ENCODE measurements around the gene ACTMAP. TPM values are rescaled to one million over a fixed set of nuclear protein-coding genes. Genes with fewer than 3 reads are reported as not detected.
A peak's percentile ranks its signal among the peaks of the same experiment; 100 is the strongest.

The ACTMAP gene
- total and polyA plus RNA-seq, 2 of the 13 experiments (the other 11 are each of a cell fraction or from before 2014, with no cell fraction given), result 2.2 to 7.9 TPM

DNA sequence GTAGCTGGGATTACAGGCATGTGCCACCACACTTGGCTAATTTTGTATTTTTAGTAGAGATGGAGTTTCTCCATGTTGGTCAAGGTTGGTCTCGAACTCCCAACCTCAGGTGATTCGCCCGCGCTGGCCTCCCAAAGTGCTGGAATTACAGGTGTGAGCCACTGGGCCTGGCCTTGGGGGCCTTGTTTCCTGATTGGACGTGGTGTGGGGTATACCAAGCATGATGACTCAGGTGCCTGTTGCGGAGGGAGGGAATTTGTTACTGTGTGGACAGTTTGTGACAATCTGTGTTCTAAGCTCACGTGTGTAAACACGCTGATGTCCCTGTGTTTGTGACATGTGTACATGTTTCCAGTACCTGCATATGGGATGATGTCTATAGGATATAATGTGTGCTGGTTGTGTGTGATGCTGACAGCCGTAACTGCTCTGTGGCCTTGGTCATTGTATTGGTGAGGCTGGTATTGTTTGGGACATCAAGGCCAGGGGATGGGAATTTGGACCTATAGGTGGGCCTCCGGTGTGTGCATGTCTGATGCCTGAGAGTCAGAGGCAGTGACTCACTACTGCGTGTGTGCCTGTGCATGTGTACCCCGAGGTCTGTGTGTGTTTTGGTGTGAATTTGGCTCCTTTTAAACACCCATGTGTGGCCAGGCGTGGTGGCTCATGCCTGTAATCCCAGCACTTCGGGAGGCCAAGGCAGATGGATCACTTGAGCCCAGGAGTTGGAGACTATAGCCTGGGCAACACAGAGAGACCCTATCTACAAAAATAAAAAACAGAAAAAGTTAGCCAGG lies 47.1 kb upstream of the ACTMAP start:
- CTCF ChIA-PET (ENCODE audit: low intra/inter-chr PET ratio, low total read pairs), result interaction anchor here (1.1 to 1.6 kb wide), 2 partner anchors 9 to 134 kb away, joined by 3 to 4 read pairs; no protein-coding TSS in a partner anchor
- H3K4me1 ChIP-seq (ENCODE audit: insufficient read depth, low read length), result peaks cover 48% of the 10 kb centered on the region
- FAIRE-seq, result no peak
- TF ChIP-seq ZNF232 (CRISPR knock-in tag; IDR thresholded peaks at IDR 0.05; ENCODE audit: borderline replicate concordance), result no peak
- TF ChIP-seq ZNF543 (CRISPR knock-in tag; IDR thresholded peaks at IDR 0.05), result no peak
- TF ChIP-seq, protein P1, sequence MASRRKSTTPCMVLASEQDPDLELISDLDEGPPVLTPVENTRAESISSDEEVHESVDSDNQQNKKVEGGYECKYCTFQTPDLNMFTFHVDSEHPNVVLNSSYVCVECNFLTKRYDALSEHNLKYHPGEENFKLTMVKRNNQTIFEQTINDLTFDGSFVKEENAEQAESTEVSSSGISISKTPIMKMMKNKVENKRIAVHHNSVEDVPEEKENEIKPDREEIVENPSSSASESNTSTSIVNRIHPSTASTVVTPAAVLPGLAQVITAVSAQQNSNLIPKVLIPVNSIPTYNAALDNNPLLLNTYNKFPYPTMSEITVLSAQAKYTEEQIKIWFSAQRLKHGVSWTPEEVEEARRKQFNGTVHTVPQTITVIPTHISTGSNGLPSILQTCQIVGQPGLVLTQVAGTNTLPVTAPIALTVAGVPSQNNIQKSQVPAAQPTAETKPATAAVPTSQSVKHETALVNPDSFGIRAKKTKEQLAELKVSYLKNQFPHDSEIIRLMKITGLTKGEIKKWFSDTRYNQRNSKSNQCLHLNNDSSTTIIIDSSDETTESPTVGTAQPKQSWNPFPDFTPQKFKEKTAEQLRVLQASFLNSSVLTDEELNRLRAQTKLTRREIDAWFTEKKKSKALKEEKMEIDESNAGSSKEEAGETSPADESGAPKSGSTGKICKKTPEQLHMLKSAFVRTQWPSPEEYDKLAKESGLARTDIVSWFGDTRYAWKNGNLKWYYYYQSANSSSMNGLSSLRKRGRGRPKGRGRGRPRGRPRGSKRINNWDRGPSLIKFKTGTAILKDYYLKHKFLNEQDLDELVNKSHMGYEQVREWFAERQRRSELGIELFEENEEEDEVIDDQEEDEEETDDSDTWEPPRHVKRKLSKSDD (CRISPR knock-in tag; IDR thresholded peaks at IDR 0.05; ENCODE audit: low read depth), result 0 out of 2 replicates have a peak, but pooled peaks have one; percentile 0
- no peak for TF ChIP-seq NCOA5 (CRISPR knock-in tag; IDR thresholded peaks at IDR 0.05)
- no peak for TF ChIP-seq MYNN (CRISPR knock-in tag; IDR thresholded peaks at IDR 0.05; ENCODE audit: low read depth)
- no peak for TF ChIP-seq RFXANK (CRISPR knock-in tag; IDR thresholded peaks at IDR 0.05)
- no peak for TF ChIP-seq RBM22 (optimal IDR thresholded peaks at IDR 0.05; ENCODE audit: low read length)
- TF ChIP-seq, protein P2, sequence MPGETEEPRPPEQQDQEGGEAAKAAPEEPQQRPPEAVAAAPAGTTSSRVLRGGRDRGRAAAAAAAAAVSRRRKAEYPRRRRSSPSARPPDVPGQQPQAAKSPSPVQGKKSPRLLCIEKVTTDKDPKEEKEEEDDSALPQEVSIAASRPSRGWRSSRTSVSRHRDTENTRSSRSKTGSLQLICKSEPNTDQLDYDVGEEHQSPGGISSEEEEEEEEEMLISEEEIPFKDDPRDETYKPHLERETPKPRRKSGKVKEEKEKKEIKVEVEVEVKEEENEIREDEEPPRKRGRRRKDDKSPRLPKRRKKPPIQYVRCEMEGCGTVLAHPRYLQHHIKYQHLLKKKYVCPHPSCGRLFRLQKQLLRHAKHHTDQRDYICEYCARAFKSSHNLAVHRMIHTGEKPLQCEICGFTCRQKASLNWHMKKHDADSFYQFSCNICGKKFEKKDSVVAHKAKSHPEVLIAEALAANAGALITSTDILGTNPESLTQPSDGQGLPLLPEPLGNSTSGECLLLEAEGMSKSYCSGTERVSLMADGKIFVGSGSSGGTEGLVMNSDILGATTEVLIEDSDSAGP (CRISPR knock-in tag; IDR thresholded peaks at IDR 0.05; ENCODE audit: borderline replicate concordance), result no peak
- TF ChIP-seq ZBTB20 (CRISPR knock-in tag; IDR thresholded peaks at IDR 0.05; ENCODE audit: borderline replicate concordance, low read depth), result no peak
- TF ChIP-seq, protein P3, sequence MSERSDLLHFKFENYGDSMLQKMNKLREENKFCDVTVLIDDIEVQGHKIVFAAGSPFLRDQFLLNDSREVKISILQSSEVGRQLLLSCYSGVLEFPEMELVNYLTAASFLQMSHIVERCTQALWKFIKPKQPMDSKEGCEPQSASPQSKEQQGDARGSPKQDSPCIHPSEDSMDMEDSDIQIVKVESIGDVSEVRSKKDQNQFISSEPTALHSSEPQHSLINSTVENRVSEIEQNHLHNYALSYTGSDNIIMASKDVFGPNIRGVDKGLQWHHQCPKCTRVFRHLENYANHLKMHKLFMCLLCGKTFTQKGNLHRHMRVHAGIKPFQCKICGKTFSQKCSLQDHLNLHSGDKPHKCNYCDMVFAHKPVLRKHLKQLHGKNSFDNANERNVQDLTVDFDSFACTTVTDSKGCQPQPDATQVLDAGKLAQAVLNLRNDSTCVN (CRISPR knock-in tag; IDR thresholded peaks at IDR 0.05; ENCODE audit: borderline replicate concordance), result 0 out of 2 replicates have a peak, but pooled peaks have one; percentile 2
- TF ChIP-seq, protein P4, sequence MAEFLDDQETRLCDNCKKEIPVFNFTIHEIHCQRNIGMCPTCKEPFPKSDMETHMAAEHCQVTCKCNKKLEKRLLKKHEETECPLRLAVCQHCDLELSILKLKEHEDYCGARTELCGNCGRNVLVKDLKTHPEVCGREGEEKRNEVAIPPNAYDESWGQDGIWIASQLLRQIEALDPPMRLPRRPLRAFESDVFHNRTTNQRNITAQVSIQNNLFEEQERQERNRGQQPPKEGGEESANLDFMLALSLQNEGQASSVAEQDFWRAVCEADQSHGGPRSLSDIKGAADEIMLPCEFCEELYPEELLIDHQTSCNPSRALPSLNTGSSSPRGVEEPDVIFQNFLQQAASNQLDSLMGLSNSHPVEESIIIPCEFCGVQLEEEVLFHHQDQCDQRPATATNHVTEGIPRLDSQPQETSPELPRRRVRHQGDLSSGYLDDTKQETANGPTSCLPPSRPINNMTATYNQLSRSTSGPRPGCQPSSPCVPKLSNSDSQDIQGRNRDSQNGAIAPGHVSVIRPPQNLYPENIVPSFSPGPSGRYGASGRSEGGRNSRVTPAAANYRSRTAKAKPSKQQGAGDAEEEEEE (CRISPR knock-in tag; IDR thresholded peaks at IDR 0.05; ENCODE audit: borderline replicate concordance), result 0 out of 2 replicates have a peak, but pooled peaks have one; percentile 19
- TF ChIP-seq SOX13 (IDR thresholded peaks at IDR 0.05), result no peak
- TF ChIP-seq SOX13 (CRISPR knock-in tag; conservative IDR thresholded peaks at IDR 0.05 in 1 of 2, IDR thresholded peaks at IDR 0.05 in 1 of 2), result peak in 1 of 2 experiments; percentile 65; a peak in 1 of 4 replicates
- no peak for TF ChIP-seq ZNF296 (CRISPR knock-in tag; conservative IDR thresholded peaks at IDR 0.05)
- TF ChIP-seq ZNF432 (CRISPR knock-in tag; IDR thresholded peaks at IDR 0.05; ENCODE audit: borderline replicate concordance), result no peak

More for the DNA sequence above, 47.1 kb upstream of the ACTMAP start:
- no peaks in the 10 kb centered on the region; a peak in 1 of 5 replicates for H3K27me3 ChIP-seq (ENCODE audit: control insufficient read depth in 1 of 2, insufficient read depth in 2 of 2, low read length in 2 of 2)
- H3K27ac ChIP-seq (ENCODE audit: extremely low read length, insufficient read depth, low read length), result peak overlapping the region; percentile 98
- ATAC-seq (peak; percentile 2; the same call in 1 of the 3 replicates), DNase-seq (ENCODE audit: low spot score) (peak; percentile 56)
- POLR2A ChIA-PET, result interaction anchor here (1.0 to 3.5 kb wide), 9 partner anchors 10 to 54 kb away, joined by 3 to 67 read pairs (median 9); partner anchors contain the start of genes ACTMAP, RAB4B and SNRPA
- intact Hi-C loops (cut with micrococcal nuclease; ENCODE audit: unreplicated experiment), result no loop called here
- no peaks in the 10 kb centered on the region for H3K9me3 ChIP-seq (ENCODE audit: low read length)
- peak overlapping the region in 1 of 3 experiments; percentile 93; a peak in 2 of 6 replicates for H3K4me3 ChIP-seq (replicated peaks in 1 of 3; ENCODE audit: insufficient read depth in 1 of 3, low read depth in 2 of 3, low read length in 3 of 3)
- 74% methylated on average over 9 of the region's 14 CpGs for WGBS (ENCODE audit: low lambda C conversion rate)
- peak overlapping the region; percentile 85 for H3K4me2 ChIP-seq (ENCODE audit: low read depth, low read length)
- in situ Hi-C loops (cut with HindIII; ENCODE audit: extremely low pct_ligation_motif_present, low pct_unique_long_range_greater_than_20kb), result no loop called here
- peak overlapping the region; percentile 84 for H3K9ac ChIP-seq (ENCODE audit: insufficient read depth, low read depth, low read length)
- H2AFZ ChIP-seq (ENCODE audit: low read length), result no peak overlapping the region
- peaks cover 3% of the 10 kb centered on the region in 2 experiments; a peak in 2 of 5 replicates for H3K36me3 ChIP-seq (replicated peaks in 1 of 2; ENCODE audit: control insufficient read depth in 1 of 2, insufficient read depth in 2 of 2, low read length in 2 of 2)
- H4K20me1 ChIP-seq (ENCODE audit: insufficient read depth, low read length), result no peaks in the 10 kb centered on the region
- H3K79me2 ChIP-seq (ENCODE audit: insufficient read depth, low read length), result peaks cover 25% of the 10 kb centered on the region
- no TSS peak for BruUV-seq (replicated peaks)
